Mucosa of descending colon (tissue), 3 donors: ENCODE results near the gene ARHGAP22. TPM values are rescaled to one million over a fixed set of nuclear protein-coding genes. Genes with fewer than 3 reads are reported as not detected.

Experiments
- ATAC-seq: fragments of 200-7000 bp; cut with Tn5 transposase; one replicate; pipeline ENCODE4 v1.9.1; 2020; ENCODE audit warnings: mild to moderate bottlenecking, moderate library complexity
- DNase-seq, 3 donors: peaks; one replicate each; pipeline ENCODE4 v3.0.0-alpha.2; 2020
- H3K36me3 ChIP-seq: fragments of 200-600 bp; one replicate; pipeline ENCODE4 v1.8.0; 2021; ENCODE audit warnings: low read depth, mild to moderate bottlenecking
- H3K4me1 ChIP-seq: fragments of 200-600 bp; one replicate; pipeline ENCODE4 v1.8.0; 2021; ENCODE audit warnings: low read depth, mild to moderate bottlenecking
- H3K4me3 ChIP-seq: fragments of 200-600 bp; one replicate; pipeline ENCODE4 v1.8.0; 2021; ENCODE audit warnings: mild to moderate bottlenecking
- H3K9me3 ChIP-seq: fragments of 200-600 bp; one replicate; pipeline ENCODE4 v1.8.0; 2021; ENCODE audit warnings: mild to moderate bottlenecking
- intact Hi-C, 2 donors: fragments of 100-400 bp; cut with DNase I in 1 of 2; cut with micrococcal nuclease in 1 of 2; formaldehyde crosslinking; loops; one replicate each; pipeline versions ENCODE4 v1.11.0 to v1.11.1; 2022; cut with DNase I, micrococcal nuclease
- total RNA-seq, 3 donors: library from RNA; stranded (reverse); fragmentation: NEBNext Ultra II Directional in 2 of 3; extraction: Animal tissue kit (Norgen Biotek cat#: 25700) in 2 of 3; gene quantifications; one replicate each; pipeline versions ENCODE4 v1.2.1 to v1.2.4, GENCODE V29; 2021 to 2023
- TF ChIP-seq, protein P1 (sequence below): fragments of 200-600 bp; IDR thresholded peaks from one replicate; pipeline ENCODE4 v1.8.0; 2022; ENCODE audit warnings: antibody characterized with exemption, mild to moderate bottlenecking
- donor health status: DM: no; HTN: no; CAD: no; lungs with moderate emphysema.
- donor health status: DM: no; HTN: no; CAD: no.
- donor health status: DM: no; HTN: yes; CAD: no.

The ARHGAP22 gene
- total RNA-seq, 3 donors from 2014 or later: 0.93 to 5.9 (median 1.3) TPM

DNA sequence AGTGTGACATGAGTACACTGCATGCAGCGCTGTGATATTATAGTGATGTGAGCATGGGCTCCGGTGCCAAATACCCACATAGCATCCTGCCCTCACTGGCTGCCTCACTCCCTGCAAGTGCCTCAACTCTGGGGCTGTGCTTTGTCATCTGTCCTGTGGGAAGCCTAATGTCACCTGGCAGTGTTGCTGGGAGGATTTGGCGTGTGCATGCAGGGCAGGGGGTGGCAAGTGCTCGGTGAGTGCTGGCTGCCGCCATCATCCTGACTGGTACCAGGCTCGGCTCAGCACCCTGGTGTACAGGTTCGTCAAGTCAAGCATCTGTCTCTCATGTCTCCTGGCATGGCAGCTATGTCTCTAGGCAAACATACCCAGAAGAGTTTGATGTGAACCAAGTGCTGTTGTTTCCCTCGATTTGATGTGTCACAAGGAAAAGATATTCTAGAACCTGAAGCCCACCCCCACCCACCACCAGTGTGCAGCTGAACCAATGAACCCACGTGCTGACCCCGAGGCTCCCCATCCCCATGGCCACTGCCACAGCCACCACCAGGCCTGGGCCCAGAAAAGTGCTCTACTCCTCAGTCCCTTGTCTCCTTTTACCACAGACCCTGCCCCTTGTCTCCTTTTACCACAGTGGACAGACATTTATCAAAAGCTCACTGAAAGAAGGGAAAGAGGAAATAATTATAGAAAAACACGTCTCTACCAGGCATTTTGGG is 162.6 kb downstream of the ARHGAP22 start:
- intact Hi-C loops: no loop called here
- no peak overlapping the region for H3K4me3 ChIP-seq
- no peaks in the 10 kb centered on the region for H3K4me1 ChIP-seq
- no peaks in the 10 kb centered on the region for H3K36me3 ChIP-seq
- H3K9me3 ChIP-seq: no peaks in the 10 kb centered on the region
- TF ChIP-seq, protein P1, sequence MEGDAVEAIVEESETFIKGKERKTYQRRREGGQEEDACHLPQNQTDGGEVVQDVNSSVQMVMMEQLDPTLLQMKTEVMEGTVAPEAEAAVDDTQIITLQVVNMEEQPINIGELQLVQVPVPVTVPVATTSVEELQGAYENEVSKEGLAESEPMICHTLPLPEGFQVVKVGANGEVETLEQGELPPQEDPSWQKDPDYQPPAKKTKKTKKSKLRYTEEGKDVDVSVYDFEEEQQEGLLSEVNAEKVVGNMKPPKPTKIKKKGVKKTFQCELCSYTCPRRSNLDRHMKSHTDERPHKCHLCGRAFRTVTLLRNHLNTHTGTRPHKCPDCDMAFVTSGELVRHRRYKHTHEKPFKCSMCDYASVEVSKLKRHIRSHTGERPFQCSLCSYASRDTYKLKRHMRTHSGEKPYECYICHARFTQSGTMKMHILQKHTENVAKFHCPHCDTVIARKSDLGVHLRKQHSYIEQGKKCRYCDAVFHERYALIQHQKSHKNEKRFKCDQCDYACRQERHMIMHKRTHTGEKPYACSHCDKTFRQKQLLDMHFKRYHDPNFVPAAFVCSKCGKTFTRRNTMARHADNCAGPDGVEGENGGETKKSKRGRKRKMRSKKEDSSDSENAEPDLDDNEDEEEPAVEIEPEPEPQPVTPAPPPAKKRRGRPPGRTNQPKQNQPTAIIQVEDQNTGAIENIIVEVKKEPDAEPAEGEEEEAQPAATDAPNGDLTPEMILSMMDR: no peak
- DNase-seq: peak in 1 of 3 donors; percentile 10
- ATAC-seq: no peak

DNA sequence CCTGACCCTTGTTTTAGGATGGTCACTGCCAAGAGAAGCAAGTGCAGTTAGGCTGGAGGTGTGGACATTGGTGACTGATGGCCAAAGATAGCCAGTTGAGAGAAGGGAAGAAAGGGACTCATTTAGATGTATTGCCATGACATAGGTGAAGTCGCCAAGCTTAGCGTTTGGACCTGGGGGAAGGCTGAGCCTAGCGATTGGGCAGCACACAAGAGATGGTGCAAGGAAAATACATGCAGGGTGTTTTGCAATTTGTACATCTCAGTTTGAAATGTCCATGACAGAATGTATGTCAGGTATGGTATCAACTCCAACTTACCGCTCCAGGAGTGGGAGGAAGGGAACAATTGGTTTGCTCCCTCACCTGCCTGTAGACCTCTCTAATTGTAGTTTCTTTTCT is 164.1 kb downstream of the ARHGAP22 start:
- intact Hi-C loops: no loop called here
- H3K36me3 ChIP-seq: no peaks in the 10 kb centered on the region
- H3K9me3 ChIP-seq: no peaks in the 10 kb centered on the region
- H3K4me1 ChIP-seq: no peaks in the 10 kb centered on the region
- no peak overlapping the region for H3K4me3 ChIP-seq
- ATAC-seq (no peak), DNase-seq (no peak)
- TF ChIP-seq, protein P1: no peak

DNA sequence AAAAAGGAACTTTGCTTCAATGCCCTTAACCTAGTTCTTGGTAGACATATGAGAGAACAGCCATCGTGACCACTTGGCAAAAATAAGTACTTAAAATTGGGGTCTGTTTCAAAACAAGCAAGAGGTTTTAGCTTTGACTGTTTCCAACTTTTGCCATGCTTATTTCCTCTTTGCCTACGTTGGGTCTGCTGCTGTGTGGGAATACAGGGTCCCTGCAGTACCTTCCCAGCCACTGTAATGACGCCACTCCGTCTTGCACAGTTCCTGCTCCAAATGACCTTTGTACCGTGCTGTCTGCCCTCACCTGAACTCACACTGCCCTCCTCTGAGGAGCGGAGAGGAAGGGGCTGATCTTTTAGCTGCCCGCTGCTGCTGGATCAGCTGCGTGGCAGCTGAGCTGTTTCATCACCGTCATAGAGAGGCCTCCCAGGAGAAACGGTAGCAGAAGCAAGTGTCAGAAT is 165.3 kb downstream of the ARHGAP22 start:
- Histone ChIP-seq H3K4me3 (no peak overlapping the region), H3K36me3 (no peaks in the 10 kb centered on the region), H3K4me1 (no peaks in the 10 kb centered on the region), H3K9me3 (no peaks in the 10 kb centered on the region)
- peak; percentile 90 for ATAC-seq
- DNase-seq: peak in 2 of 3 donors; percentile 64 to 69
- TF ChIP-seq, protein P1: no peak
- intact Hi-C loops: no loop called here

DNA sequence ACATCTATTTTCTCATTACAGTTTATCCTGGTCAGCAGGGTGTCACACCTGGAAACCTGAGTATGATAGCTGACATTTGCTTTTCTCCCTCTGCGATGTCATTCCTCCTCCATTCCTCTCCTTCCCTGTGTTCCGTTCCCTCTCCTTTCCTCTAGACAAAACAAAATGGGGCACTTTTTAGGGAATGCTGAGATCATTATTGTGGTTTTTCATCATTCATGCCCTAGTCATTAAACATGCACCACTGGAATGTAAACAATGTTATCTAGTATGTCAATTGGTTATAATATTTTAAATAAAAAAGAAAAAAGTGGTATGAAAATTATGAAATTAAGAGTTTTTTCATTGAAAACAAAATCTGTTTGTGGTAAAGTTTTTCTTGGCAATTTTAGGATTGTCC is 165.8 kb downstream of the ARHGAP22 start:
- DNase-seq (no peak), ATAC-seq (no peak)
- H3K36me3 ChIP-seq: no peaks in the 10 kb centered on the region
- H3K9me3 ChIP-seq: no peaks in the 10 kb centered on the region
- intact Hi-C loops: no loop called here
- H3K4me3 ChIP-seq: no peak overlapping the region
- TF ChIP-seq, protein P1: no peak
- H3K4me1 ChIP-seq: no peaks in the 10 kb centered on the region

DNA sequence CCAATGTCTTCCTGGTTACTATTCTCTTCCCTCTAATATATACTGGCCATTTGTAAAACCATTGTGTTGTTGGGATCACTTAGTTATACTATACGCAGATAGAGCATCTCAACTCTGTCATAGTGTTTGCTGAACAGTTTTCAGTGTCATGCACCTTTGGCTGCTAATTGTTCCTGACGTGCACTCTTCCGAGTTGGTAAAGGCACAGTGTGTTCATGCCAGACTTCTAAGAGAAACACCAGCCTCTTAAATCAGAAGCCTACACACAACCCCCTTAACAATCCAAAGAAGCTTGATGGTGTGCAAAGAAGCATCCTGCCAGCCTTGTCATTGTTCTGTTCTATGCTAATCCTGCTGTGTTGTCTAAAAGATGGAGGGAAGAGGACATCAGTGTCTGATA is 167.3 kb downstream of the ARHGAP22 start:
- TF ChIP-seq, protein P1: no peak
- intact Hi-C loops: no loop called here
- ATAC-seq: no peak
- Histone ChIP-seq H3K9me3 (no peaks in the 10 kb centered on the region), H3K4me3 (no peak overlapping the region), H3K4me1 (no peaks in the 10 kb centered on the region), H3K36me3 (no peaks in the 10 kb centered on the region)
- DNase-seq: no peak
